Choroid plexus epithelial cell (primary cell): ENCODE measurements around the gene HAND2.

ENCODE experiments used
- DNase-seq: peaks from one replicate; pipeline ENCODE4 v3.0.0-alpha.2; 2010; ENCODE audit warnings: low read depth
- H3K4me3 ChIP-seq: 2 replicates; pipeline ENCODE4 v1.5.1; 2011; ENCODE audit warnings: low read depth, mild to moderate bottlenecking, control low read depth, low read length, moderate library complexity
- CTCF ChIP-seq: conservative IDR thresholded peaks from 2 replicates; pipeline ENCODE4 v1.5.1; 2011; ENCODE audit warnings: low read depth, mild to moderate bottlenecking, control low read depth, inconsistent platforms, low read length, moderate library complexity

Gene HAND2

GRCh38 chr4:173513651-173514050 is 16.4 kb downstream of the HAND2 start:
- no peak for TF ChIP-seq CTCF
- no peak for DNase-seq
- H3K4me3 ChIP-seq = no peak overlapping the region

- DNase-seq = no peak
- no peak overlapping the region for H3K4me3 ChIP-seq
- no peak for TF ChIP-seq CTCF
Measured at GRCh38 chr4:173511787-173512361, 18.2 kb downstream of the HAND2 start.

GRCh38 chr4:173509036-173510001 is 20.7 kb downstream of the HAND2 start:
- no peak for TF ChIP-seq CTCF
- H3K4me3 ChIP-seq = peak overlapping the region; percentile 52
- no peak for DNase-seq

GRCh38 chr4:173508386-173509035 is 21.5 kb downstream of the HAND2 start:
- DNase-seq = no peak
- H3K4me3 ChIP-seq = no peak overlapping the region
- no peak for TF ChIP-seq CTCF

GRCh38 chr4:173507471-173508385 is 22.3 kb downstream of the HAND2 start:
- no peak for DNase-seq
- no peak for TF ChIP-seq CTCF
- H3K4me3 ChIP-seq = no peak overlapping the region

- no peak for TF ChIP-seq CTCF
- DNase-seq = no peak
- peak overlapping the region; percentile 5 for H3K4me3 ChIP-seq
Measured at GRCh38 chr4:173506597-173507211, 23.3 kb downstream of the HAND2 start.
